A549 (cell line): ENCODE measurements around the gene LY86. TPM values are rescaled to one million over a fixed set of nuclear protein-coding genes. Genes with fewer than 3 reads are reported as not detected.

Experiments used
- ATAC-seq, 2 experiments: fragments of 200-7000 bp in 1 of 2; fragments of >200 bp in 1 of 2; cut with Nextera tagmentation in 1 of 2; cut with Tn5 transposase in 1 of 2; 3 replicates each; pipeline versions ENCODE4 v1.8.0 to v1.9.1; 2018 to 2020; ENCODE audit warnings: mild to moderate bottlenecking in 1 of 2, moderate library complexity in 1 of 2
- CTCF ChIA-PET: fragments of 300-600 bp; sonication (Branson Sonifier 250); formaldehyde crosslinking; extraction: SDS; loops from one replicate; lab custom pipeline; 2021; ENCODE audit warnings: antibody characterized with exemption, inconsistent platforms; lab: Yijun Ruan, JAX
- POLR2A ChIA-PET: fragments of 350-600 bp; formaldehyde crosslinking; extraction: SDS; loops from one replicate; lab custom pipeline; 2021; ENCODE audit warnings: antibody characterized with exemption, inconsistent platforms; lab: Yijun Ruan, JAX
- DNase-seq, 2 experiments: peaks; one replicate each; pipeline versions ENCODE4 v3.0.0 to v3.0.0-alpha.2; 2011 to 2016; ENCODE audit warnings: low read depth in 1 of 2, low spot score in 1 of 2
- FAIRE-seq: peaks from 2 replicates; lab custom pipeline; 2011; peaks lifted over from hg19 to GRCh38; lab: Jason Lieb, UNC
- H3K27ac ChIP-seq, 2 experiments: fragments of >200 bp; sonication (Bioruptor Twin); formaldehyde crosslinking; 3 replicates each; pipeline ENCODE4 v1.5.1; 2016 to 2017
- H3K4me1 ChIP-seq: fragments of >200 bp; sonication (Bioruptor Twin); formaldehyde crosslinking; 3 replicates; pipeline ENCODE4 v1.6.1; 2016
- H3K4me2 ChIP-seq: fragments of >200 bp; sonication (Bioruptor Twin); formaldehyde crosslinking; 3 replicates; pipeline ENCODE4 v1.6.1; 2016
- H3K4me3 ChIP-seq: fragments of >200 bp; sonication (Bioruptor Twin); formaldehyde crosslinking; 3 replicates; pipeline ENCODE4 v1.5.1; 2016
- H3K9me3 ChIP-seq: fragments of >200 bp; sonication (Bioruptor Twin); formaldehyde crosslinking; 3 replicates; pipeline ENCODE4 v1.6.1; 2016
- ATOH8 ChIP-seq: fragments of 250-450 bp; sonication (Bioruptor Pico); IDR thresholded peaks from 2 replicates; pipeline ENCODE4 v1.5.0; 2020; ENCODE audit warnings: low read depth, mild to moderate bottlenecking, moderate library complexity
- BCL3 ChIP-seq: fragments of >200 bp; sonication (Bioruptor Twin); formaldehyde crosslinking; IDR thresholded peaks from 3 replicates; pipeline ENCODE4 v1.6.1; 2016
- CHD2 ChIP-seq: fragments of 150-350 bp; IDR thresholded peaks from 2 replicates; pipeline ENCODE4 v1.6.1; 2014; ENCODE audit warnings: low read length; ENCODE audit not compliant: partially characterized antibody
- CHD4 ChIP-seq: fragments of 200-600 bp; sonication (generic); IDR thresholded peaks from 2 replicates; pipeline ENCODE4 v1.6.1; 2016; ENCODE audit warnings: antibody characterized with exemption, mild to moderate bottlenecking, borderline replicate concordance
- CTCF ChIP-seq: fragments of >200 bp; sonication (Bioruptor Twin); formaldehyde crosslinking; IDR thresholded peaks from 3 replicates; pipeline ENCODE4 v1.5.1; 2016
- E2F6 ChIP-seq: IDR thresholded peaks from 2 replicates; pipeline ENCODE4 v1.6.1; 2012; ENCODE audit warnings: low read depth, borderline replicate concordance
- EHMT2 ChIP-seq: fragments of 200-600 bp; sonication (generic); IDR thresholded peaks from 2 replicates; pipeline ENCODE4 v1.6.1; 2016; ENCODE audit warnings: antibody characterized with exemption, low read depth, mild to moderate bottlenecking, moderate library complexity
- FOSL2 ChIP-seq, 2 experiments: fragments of 450-650 bp in 1 of 2; fragments of >200 bp in 1 of 2; sonication (Bioruptor Twin) in 1 of 2; formaldehyde crosslinking; IDR thresholded peaks; 2 replicates each; pipeline versions ENCODE4 v1.5.0 to v1.6.1; 2016 to 2020; ENCODE audit warnings: mild to moderate bottlenecking in 1 of 2, moderate library complexity in 1 of 2
- FOXS1 ChIP-seq: fragments of 250-450 bp; sonication (Bioruptor Pico); IDR thresholded peaks from 2 replicates; pipeline ENCODE4 v1.5.0; 2020; ENCODE audit warnings: mild to moderate bottlenecking, moderate library complexity
- JUN ChIP-seq, 2 experiments: fragments of >200 bp; sonication (Bioruptor Twin); formaldehyde crosslinking; IDR thresholded peaks; 2 replicates in 1 of 2; 3 replicates in 1 of 2; pipeline ENCODE4 v1.6.1; 2016 to 2017
- KDM5A ChIP-seq: fragments of 200-600 bp; sonication (generic); IDR thresholded peaks from 2 replicates; pipeline ENCODE4 v1.6.1; 2016; ENCODE audit warnings: antibody characterized with exemption, mild to moderate bottlenecking
- MAZ ChIP-seq: fragments of 150-350 bp; IDR thresholded peaks from 2 replicates; pipeline ENCODE4 v1.6.1; 2014; ENCODE audit warnings: antibody characterized with exemption, low read depth, low read length, borderline replicate concordance
- PBX3 ChIP-seq: IDR thresholded peaks from 2 replicates; pipeline ENCODE4 v1.6.1; 2012
- POLR2A ChIP-seq: IDR thresholded peaks from 2 replicates; pipeline ENCODE4 v1.6.1; 2012; ENCODE audit warnings: mild to moderate bottlenecking, low read length
- RARB ChIP-seq: fragments of 250-450 bp; sonication (Bioruptor Pico); IDR thresholded peaks from 2 replicates; pipeline ENCODE4 v1.8.0; 2021; ENCODE audit warnings: mild to moderate bottlenecking, moderate library complexity
- RCOR1 ChIP-seq: fragments of 150-350 bp; IDR thresholded peaks from 2 replicates; pipeline ENCODE4 v1.6.1; 2014; ENCODE audit warnings: antibody characterized with exemption, low read length, low read depth
- REST ChIP-seq: fragments of 200-600 bp; sonication (generic); IDR thresholded peaks from 2 replicates; pipeline ENCODE4 v1.6.1; 2016; ENCODE audit warnings: antibody characterized with exemption, mild to moderate bottlenecking, moderate library complexity
- RFX5 ChIP-seq: fragments of 450-650 bp; IDR thresholded peaks from 2 replicates; pipeline ENCODE4 v1.7.1; 2014; ENCODE audit warnings: antibody characterized with exemption, mild to moderate bottlenecking, moderate library complexity
- RNF2 ChIP-seq: fragments of 200-600 bp; sonication (generic); IDR thresholded peaks from 2 replicates; pipeline ENCODE4 v1.6.1; 2016; ENCODE audit warnings: low read depth, mild to moderate bottlenecking, antibody characterized with exemption, moderate library complexity, borderline replicate concordance
- SMC3 ChIP-seq: fragments of >200 bp; sonication (Bioruptor Twin); formaldehyde crosslinking; IDR thresholded peaks from 3 replicates; pipeline ENCODE4 v1.6.1; 2018; ENCODE audit warnings: inconsistent platforms
- TFCP2L1 ChIP-seq: fragments of 250-450 bp; sonication (Bioruptor Pico); IDR thresholded peaks from 2 replicates; pipeline ENCODE4 v1.5.0; 2021; ENCODE audit warnings: mild to moderate bottlenecking
- TP53 ChIP-seq: fragments of 250-450 bp; sonication (Bioruptor Pico); IDR thresholded peaks from 2 replicates; pipeline ENCODE4 v1.5.0; 2021; ENCODE audit warnings: mild to moderate bottlenecking, moderate library complexity
- ZFP36 ChIP-seq: fragments of 450-650 bp; IDR thresholded peaks from 2 replicates; pipeline ENCODE4 v1.6.1; 2014; ENCODE audit warnings: borderline replicate concordance; ENCODE audit not compliant: partially characterized antibody
- ZNF302 ChIP-seq: fragments of 250-450 bp; sonication (Bioruptor Pico); IDR thresholded peaks from 2 replicates; pipeline ENCODE4 v1.9.0; 2021; ENCODE audit warnings: inconsistent platforms, mild to moderate bottlenecking, moderate library complexity
- ZSCAN20 ChIP-seq: fragments of 250-450 bp; sonication (Bioruptor Pico); IDR thresholded peaks from 2 replicates; pipeline ENCODE4 v1.8.0; 2022; ENCODE audit warnings: mild to moderate bottlenecking, moderate library complexity
- WGBS: methylation state at CpG from one replicate; pipeline ENCODE4 v1.1.6; 2017; ENCODE audit errors: missing lambda C conversion rate; 5-methylcytosine and 5-hydroxymethylcytosine counted together
- polyA plus RNA-seq, 4 experiments: library from polyadenylated mRNA; depleted of rRNA in 3 of 4; stranded (reverse); fragments of >200 nt; fragmentation: RNase III in 1 of 4; extraction: RNeasy Plus Mini Kit Qiagen cat#74134 plus additional on column Dnase treatment in 1 of 4; gene quantifications; 2 replicates in 3 of 4; 3 replicates in 1 of 4; pipeline ENCODE4 v1.2.3, GENCODE V29; 2011 to 2017

Gene LY86
- polyA plus RNA-seq, 2 of the 4 experiments (the other 2 are of a cell fraction): not detected

- no peak overlapping the region for H3K4me3 ChIP-seq
- FAIRE-seq (no peak), ATAC-seq (no peak), DNase-seq (no peak)
- ChIA-PET POLR2A (no interaction called here), CTCF (no interaction called here)
- no peak overlapping the region for H3K4me2 ChIP-seq
- 34% methylated on average over 4 of the region's 4 CpGs for WGBS
- no peak overlapping the region for H3K27ac ChIP-seq
- TF ChIP-seq KDM5A: no peak
- TF ChIP-seq ATOH8 (CRISPR knock-in tag): no peak
- TF ChIP-seq POLR2A: no peak
- no peak for TF ChIP-seq CHD4
- TF ChIP-seq RCOR1: no peak
- TF ChIP-seq MAZ: no peak
- no peak for TF ChIP-seq RNF2
- TF ChIP-seq CHD2: no peak
- TF ChIP-seq EHMT2: no peak
- no peak for TF ChIP-seq ZNF302 (CRISPR knock-in tag)
- no peak for TF ChIP-seq FOXS1 (CRISPR knock-in tag)
- TF ChIP-seq SMC3: no peak
- no peak for TF ChIP-seq TFCP2L1
- TF ChIP-seq REST: no peak
- no peak for TF ChIP-seq PBX3
- TF ChIP-seq RFX5: no peak
- TF ChIP-seq BCL3: no peak
- no peak for TF ChIP-seq ZSCAN20 (CRISPR knock-in tag)
- no peaks in the 10 kb centered on the region for H3K4me1 ChIP-seq
- H3K9me3 ChIP-seq: no peaks in the 10 kb centered on the region
Observed at GRCh38 chr6:6600875-6601274, 12.4 kb downstream of the LY86 start.

- Histone ChIP-seq H3K27ac (no peak overlapping the region), H3K4me3 (no peak overlapping the region), H3K9me3 (no peaks in the 10 kb centered on the region), H3K4me2 (no peak overlapping the region), H3K4me1 (no peaks in the 10 kb centered on the region)
- DNase-seq (no peak), FAIRE-seq (no peak), ATAC-seq (no peak)
- POLR2A ChIA-PET: no interaction called here
- 39% methylated on average over 5 of the region's 5 CpGs for WGBS
- CTCF ChIA-PET: no interaction called here
- TF ChIP-seq FOSL2 (IDR thresholded peaks at IDR 0.05): no peak
- no peak for TF ChIP-seq FOSL2 (CRISPR knock-in tag; IDR thresholded peaks at IDR 0.05)
- no peak for TF ChIP-seq E2F6
- TF ChIP-seq JUN (IDR thresholded peaks at IDR 0.05): no peak
- no peak for TF ChIP-seq FOXS1 (CRISPR knock-in tag)
- TF ChIP-seq ZFP36: no peak
- no peak for TF ChIP-seq BCL3
- no peak for TF ChIP-seq CTCF
- TF ChIP-seq MAZ: no peak
- TF ChIP-seq SMC3: no peak
- TF ChIP-seq RARB (CRISPR knock-in tag): no peak
- TF ChIP-seq TP53 (CRISPR knock-in tag): no peak
Observed at GRCh38 chr6:6602262-6602661, 13.7 kb downstream of the LY86 start.
